ENCODE results near the gene STUB1.

STUB1 gene

GRCh38 chr16:643050-643368 lies 37.2 kb upstream of the STUB1 start:
- no peak for DNase-seq

- no peak for DNase-seq
Observed at GRCh38 chr16:644556-644955, 35.7 kb upstream of the STUB1 start.

GRCh38 chr16:645852-646678 lies 34.1 kb upstream of the STUB1 start:
- no peak for DNase-seq

- DNase-seq: no peak
Observed at GRCh38 chr16:646679-647172, 33.5 kb upstream of the STUB1 start.

GRCh38 chr16:647173-647902 lies 32.9 kb upstream of the STUB1 start:
- peak in 2 of 51 donors; percentile 15 to 18 for DNase-seq

- peak in 6 of 51 donors; percentile 11 to 25 (median 22) for DNase-seq
Observed at GRCh38 chr16:648071-648780, 32.0 kb upstream of the STUB1 start.

GRCh38 chr16:648781-649589 lies 31.2 kb upstream of the STUB1 start, which contains the start of gene WDR90:
Gene WDR90 (plus strand): TSS chr16:649365. CDS start chr16:649417, 52 bp downstream.
- DNase-seq: peak; percentile 39 to 98 (median 89)

- DNase-seq: no peak
Observed at GRCh38 chr16:649631-650030, 30.6 kb upstream of the STUB1 start.

- DNase-seq: no peak
Observed at GRCh38 chr16:651844-652243, 28.4 kb upstream of the STUB1 start.

- DNase-seq: no peak
Observed at GRCh38 chr16:652454-653305, 27.5 kb upstream of the STUB1 start.

GRCh38 chr16:654034-654433 lies 26.2 kb upstream of the STUB1 start:
- no peak for DNase-seq

GRCh38 chr16:657487-657886 lies 22.7 kb upstream of the STUB1 start:
- no peak for DNase-seq

GRCh38 chr16:658679-659571 lies 21.3 kb upstream of the STUB1 start:
- no peak for DNase-seq

GRCh38 chr16:659618-660017 lies 20.6 kb upstream of the STUB1 start:
- no peak for DNase-seq

GRCh38 chr16:660132-660458 lies 20.1 kb upstream of the STUB1 start:
- DNase-seq: no peak

GRCh38 chr16:660459-661183 lies 19.6 kb upstream of the STUB1 start:
- DNase-seq: peak in 49 of 51 donors; percentile 8 to 92 (median 71)

- no peak for DNase-seq
Observed at GRCh38 chr16:661184-661821, 18.9 kb upstream of the STUB1 start.

- DNase-seq: no peak
Observed at GRCh38 chr16:662095-662494, 18.1 kb upstream of the STUB1 start.
